GM19397 (cell line): ENCODE results near the gene DLX1.

Experiments
- ATAC-seq: cut with Tn5 transposase; IDR thresholded peaks from one replicate; pipeline ENCODE4 v1.9.1; 2021; ENCODE audit warnings: mild to moderate bottlenecking, moderate library complexity; ENCODE audit not compliant: unreplicated experiment

DLX1 gene

GRCh38 chr2:172096626-172097547 lies 11.6 kb downstream of the DLX1 start:
- ATAC-seq, result no peak

DNA sequence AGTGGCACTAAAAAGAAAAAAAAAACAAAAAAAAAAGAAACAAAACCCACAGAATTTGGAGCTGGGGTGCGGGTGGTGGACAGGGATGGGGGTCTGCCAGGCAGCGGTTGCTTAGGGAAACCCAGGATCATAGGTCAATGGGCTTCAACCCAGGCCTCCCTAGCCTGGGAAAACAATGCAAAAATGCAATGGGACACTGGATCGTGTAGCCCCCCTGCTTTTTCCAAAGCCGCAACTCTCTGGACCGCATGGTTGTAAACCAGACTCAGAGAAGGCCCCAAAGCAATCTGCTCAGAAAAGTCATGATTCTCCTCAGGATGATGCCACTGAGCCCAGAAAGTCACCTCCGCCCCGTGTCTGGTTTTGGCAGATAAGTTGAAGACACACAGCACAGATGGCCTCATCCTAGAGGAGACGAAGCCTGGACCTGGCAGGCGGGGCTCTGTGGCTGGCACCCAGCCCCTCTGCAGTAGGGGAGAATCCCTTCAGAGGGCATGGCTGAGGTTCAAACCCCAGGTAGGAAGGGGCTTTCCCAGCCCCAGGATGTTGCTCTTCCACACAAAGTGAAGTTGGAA lies 12.3 kb downstream of the DLX1 start:
- ATAC-seq, result no peak

GRCh38 chr2:172098287-172098649 lies 13.0 kb downstream of the DLX1 start:
- no peak for ATAC-seq

DNA sequence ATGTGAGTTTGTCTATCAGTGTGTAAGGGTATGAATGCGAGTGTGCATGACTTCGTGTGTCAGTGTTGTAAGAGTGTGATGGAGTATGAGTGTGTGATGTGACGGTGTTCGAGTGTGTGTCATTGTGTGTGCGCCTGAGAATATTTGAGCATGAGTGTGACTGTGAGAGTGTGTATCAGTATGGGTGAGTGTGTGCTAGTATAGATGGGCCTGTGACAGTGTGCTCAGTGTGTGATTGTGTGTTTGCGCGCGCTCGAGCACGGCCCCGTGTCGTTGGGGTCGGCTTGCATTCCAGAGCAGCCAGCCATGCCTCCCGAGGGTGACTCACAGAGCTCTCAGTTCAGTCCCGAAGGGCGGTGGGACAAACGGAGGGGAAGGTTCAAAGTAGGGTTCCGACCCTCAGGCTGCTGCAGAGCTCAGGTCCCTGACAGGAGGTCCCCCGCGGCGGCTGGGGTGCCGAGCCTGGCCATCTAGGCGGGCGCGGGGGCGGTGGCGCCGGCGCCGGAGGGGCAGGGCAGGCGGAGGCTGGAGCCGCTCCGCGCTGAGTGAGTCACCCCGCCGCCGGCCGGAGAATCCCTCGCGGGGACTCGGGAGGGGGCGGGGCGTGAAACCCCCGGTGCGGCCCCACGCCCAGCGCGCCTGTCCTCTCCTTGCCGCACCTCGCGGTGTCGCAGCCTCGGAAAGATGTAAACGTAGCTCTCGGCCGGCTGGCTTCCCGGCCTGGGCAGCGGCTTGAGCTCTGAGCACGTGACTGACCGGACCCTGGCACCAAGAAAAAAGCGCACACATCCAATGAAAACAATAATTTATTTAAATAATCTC lies 13.6 kb downstream of the DLX1 start:
- no peak for ATAC-seq

- no peak for ATAC-seq
Observed at GRCh38 chr2:172099472-172100079, 14.3 kb downstream of the DLX1 start.

GRCh38 chr2:172100080-172100934 lies 15.0 kb downstream of the DLX1 start:
- ATAC-seq, result no peak

GRCh38 chr2:172100935-172101820 lies 15.9 kb downstream of the DLX1 start:
- no peak for ATAC-seq

- ATAC-seq, result no peak
Observed at GRCh38 chr2:172101821-172102390, 16.6 kb downstream of the DLX1 start.

DNA sequence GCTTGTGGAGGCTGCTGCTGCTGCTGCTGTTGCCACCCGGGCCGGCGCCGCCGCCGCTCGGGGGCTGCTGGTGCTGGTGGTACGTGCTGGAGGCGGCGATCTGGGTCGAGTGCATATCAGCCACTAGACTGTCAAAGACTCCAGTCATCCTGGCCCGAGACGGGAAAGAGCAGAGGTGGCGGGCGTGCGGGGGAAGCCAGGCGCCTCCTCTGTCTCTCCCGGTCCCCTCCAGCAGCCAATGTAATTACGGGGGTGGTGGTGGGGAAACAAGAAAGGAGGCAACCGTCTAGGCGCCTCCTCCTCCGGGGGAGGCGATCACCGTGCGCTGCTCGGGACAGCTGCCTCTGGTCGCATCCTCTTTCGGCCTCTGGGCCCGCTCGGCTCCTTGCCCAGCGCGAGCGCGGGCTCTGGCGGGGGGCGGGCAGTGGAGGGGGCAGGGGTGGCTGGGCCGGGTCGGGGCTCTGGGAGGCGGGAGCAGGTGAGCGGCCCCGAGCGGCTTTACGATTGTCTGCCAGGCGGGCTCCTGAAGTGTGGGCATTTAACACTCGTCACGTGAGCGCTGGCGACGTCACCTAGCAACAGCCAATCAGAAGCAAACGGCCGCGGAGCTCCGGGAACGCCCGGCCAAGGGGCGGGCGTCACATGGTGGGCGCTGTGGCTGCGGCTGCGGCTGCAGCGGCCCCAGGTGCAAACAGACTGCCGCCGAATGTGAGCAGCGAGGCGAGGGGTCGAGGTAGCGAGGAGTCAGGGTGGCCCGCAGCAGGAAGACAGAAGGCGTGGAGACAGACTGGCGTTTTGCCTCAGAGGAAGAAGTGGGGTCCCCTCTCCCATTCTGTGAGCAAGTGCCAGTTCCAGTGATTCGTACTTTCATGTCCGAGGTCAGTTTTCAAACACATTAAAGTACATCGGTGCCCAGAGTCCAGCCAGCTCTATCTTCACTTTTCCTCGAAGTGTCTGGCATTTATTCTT lies 17.4 kb downstream of the DLX1 start, which contains the start of gene DLX2:
DLX2 (minus strand) TSS at position 510 of the 969 bp plus-strand sequence; CDS start at position 148, 362 bp downstream.
- peak; percentile 74 for ATAC-seq

DNA sequence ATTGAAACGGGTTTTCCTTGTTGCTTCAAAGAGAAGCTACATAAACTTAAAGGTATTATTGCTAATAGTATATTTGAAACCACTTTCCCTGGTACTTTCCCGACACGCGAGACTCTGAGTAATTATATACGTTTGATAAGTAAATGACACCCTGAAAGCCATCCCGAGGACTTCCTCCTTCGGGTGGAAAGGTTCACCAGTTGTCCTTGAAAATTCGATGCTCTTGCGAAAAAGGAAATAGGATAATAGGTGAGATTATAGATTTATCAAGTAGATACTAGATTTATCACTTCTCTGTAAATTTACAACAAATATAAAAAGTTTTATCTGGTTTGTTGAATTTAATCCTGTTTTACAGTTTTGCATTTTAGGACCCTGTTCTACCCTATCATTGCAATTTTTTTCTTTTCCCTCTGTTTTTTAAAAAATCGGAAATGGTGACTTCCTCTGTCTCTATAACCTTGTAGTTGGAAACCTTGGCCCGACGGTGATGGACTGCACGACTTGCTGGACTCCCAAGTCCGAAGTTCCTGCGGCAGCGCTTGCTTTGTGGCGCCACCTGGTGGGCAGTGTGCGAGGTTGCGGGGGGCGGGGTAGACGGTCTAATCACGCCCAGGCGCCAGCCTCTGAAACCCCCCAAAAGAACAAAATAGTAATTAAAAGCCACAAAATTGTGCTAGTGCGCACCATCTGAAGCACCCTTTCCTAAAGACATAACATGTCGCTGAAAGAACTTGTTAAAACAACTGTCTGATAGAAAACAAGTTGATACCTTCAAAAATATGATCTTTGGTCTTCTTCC lies 18.4 kb downstream of the DLX1 start:
- no peak for ATAC-seq

GRCh38 chr2:172105471-172106107 lies 20.3 kb downstream of the DLX1 start:
- ATAC-seq, result no peak

- no peak for ATAC-seq
Observed at GRCh38 chr2:172106108-172106961, 21.0 kb downstream of the DLX1 start.

DNA sequence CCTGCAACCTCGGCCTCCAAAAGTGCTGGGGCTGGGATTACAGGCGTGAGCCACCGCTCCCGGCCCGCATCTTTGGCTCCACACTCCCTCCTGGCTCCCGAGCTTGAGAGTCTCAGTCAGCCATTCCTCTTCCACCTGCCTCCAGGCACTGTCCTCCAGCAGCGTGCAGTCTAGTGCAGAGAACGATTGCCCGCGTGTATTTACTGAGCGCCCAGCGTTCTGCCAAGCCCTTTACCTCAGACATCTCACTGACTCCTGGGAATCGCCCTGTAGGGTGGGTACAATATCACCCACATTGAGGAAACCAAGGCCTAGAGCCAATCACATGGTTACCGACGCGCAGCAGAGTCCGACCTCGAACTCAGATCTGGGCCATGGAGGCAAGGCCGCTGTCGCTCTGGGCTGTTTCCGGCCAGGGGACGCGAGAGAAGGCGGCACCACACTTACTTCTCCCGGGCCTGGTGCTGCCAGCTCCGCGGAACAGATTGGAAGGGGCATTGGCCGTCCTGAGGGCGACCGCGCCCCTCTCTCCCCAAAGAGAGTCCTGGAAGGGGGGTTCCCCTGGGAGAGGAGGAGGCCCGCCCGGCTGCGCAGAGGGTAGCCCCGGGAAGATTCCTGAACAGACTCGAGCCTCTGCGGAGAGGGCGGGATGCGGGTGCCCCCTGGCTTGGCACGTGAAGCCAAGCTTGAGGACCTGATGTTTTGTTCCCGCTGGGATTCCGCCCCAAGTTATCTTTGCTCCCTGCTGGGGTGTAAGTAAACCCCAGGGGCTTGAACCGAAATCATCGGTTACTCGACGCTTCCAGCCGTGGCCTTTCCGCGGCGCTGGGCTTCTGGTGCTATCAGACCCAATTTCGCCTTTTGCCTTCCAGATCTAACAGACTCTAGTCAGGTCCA lies 22.6 kb downstream of the DLX1 start:
- no peak for ATAC-seq

DNA sequence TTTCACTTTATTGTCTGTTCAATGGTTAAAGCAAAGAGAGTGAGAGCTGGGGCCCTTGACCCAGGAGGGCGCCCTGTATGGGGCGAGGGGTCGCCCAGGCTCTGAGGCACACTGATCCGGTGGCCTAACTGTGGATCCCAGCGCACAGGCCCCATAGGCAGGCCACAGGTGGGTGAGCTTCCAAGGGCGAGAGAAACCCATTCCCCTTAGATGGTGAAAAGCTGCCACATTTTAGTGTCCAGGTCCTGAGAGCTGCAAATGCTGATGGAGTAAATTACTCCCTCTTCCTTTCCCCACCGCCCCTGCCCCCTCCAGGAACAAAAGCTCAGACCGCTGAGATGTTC lies 23.3 kb downstream of the DLX1 start:
- no peak for ATAC-seq
